Neuronal stem cell (in vitro differentiated cells): Measurements from ENCODE around the gene POTEF.
"Not testable (repeated sequence)": the region's sequence is repeated elsewhere in the genome, so short reads cannot be mapped to it uniquely, and the experiment has no call there.

ENCODE experiments used
- DNase-seq: peaks from one replicate; pipeline ENCODE4 v3.0.0-alpha.2; 2013; ENCODE audit warnings: low spot score
- H2AFZ ChIP-seq: one replicate; pipeline ENCODE4 v1.6.1; 2013; ENCODE audit warnings: mild to moderate bottlenecking, low read length, inconsistent platforms
- H2AK5ac ChIP-seq: 2 replicates; pipeline ENCODE4 v1.6.1; 2013; ENCODE audit warnings: low read depth, mild to moderate bottlenecking, inconsistent platforms, low read length, moderate library complexity, mixed read lengths
- H2BK120ac ChIP-seq: 2 replicates; pipeline ENCODE4 v1.6.1; 2013; ENCODE audit warnings: low read depth, mild to moderate bottlenecking, inconsistent platforms, low read length, moderate library complexity, mixed read lengths
- H2BK12ac ChIP-seq: one replicate; pipeline ENCODE4 v1.6.1; 2013; ENCODE audit warnings: low read length, inconsistent platforms
- H2BK15ac ChIP-seq: 2 replicates; pipeline ENCODE4 v1.6.1; 2013; ENCODE audit warnings: mild to moderate bottlenecking, low read length, inconsistent platforms, mixed read lengths
- H2BK5ac ChIP-seq: one replicate; pipeline ENCODE4 v1.6.1; 2013; ENCODE audit warnings: inconsistent platforms, mild to moderate bottlenecking, low read length, moderate library complexity
- H3K14ac ChIP-seq: one replicate; pipeline ENCODE4 v1.6.1; 2013; ENCODE audit warnings: low read length, inconsistent platforms
- H3K18ac ChIP-seq: 2 replicates; pipeline ENCODE4 v1.6.1; 2013; ENCODE audit warnings: low read length, inconsistent platforms
- H3K23ac ChIP-seq: 2 replicates; pipeline ENCODE4 v1.6.1; 2013; ENCODE audit warnings: low read depth, mild to moderate bottlenecking, mixed read lengths, low read length, inconsistent platforms; ENCODE audit not compliant: poor library complexity
- H3K27ac ChIP-seq: replicated peaks from 3 replicates; pipeline ENCODE4 v1.5.1; 2013; ENCODE audit warnings: low read length, inconsistent platforms
- H3K27me3 ChIP-seq, 3 experiments: 2 replicates each; pipeline ENCODE4 v1.6.1; 2013; ENCODE audit warnings: low read length in 3 of 3, mild to moderate bottlenecking in 2 of 3, inconsistent platforms in 1 of 3, low read depth in 1 of 3, mixed read lengths in 1 of 3, moderate library complexity in 1 of 3; ENCODE audit not compliant: control insufficient read depth in 3 of 3, insufficient read depth in 3 of 3
- H3K36me3 ChIP-seq, 2 donors: replicated peaks in 1 of 2; 2 replicates each; pipeline ENCODE4 v1.6.1; 2013; ENCODE audit warnings: low read length in 2 of 2; ENCODE audit not compliant: control insufficient read depth in 2 of 2, insufficient read depth in 2 of 2
- H3K4ac ChIP-seq: 2 replicates; pipeline ENCODE4 v1.6.1; 2013; ENCODE audit warnings: inconsistent platforms, mild to moderate bottlenecking, low read length, moderate library complexity
- H3K4me1 ChIP-seq, 2 donors: 1 replicate in 1 of 2; 2 replicates in 1 of 2; pipeline ENCODE4 v1.6.1; 2013; ENCODE audit warnings: low read length in 2 of 2, low read depth in 1 of 2; ENCODE audit not compliant: control insufficient read depth in 2 of 2, insufficient read depth in 1 of 2
- H3K4me2 ChIP-seq: one replicate; pipeline ENCODE4 v1.6.1; 2013; ENCODE audit warnings: mild to moderate bottlenecking, low read length, inconsistent platforms; ENCODE audit not compliant: insufficient read depth, poor library complexity, severe bottlenecking
- H3K4me3 ChIP-seq, 2 donors: 2 replicates each; pipeline ENCODE4 v1.5.1; 2013; ENCODE audit warnings: low read length in 2 of 2, mild to moderate bottlenecking in 2 of 2, inconsistent platforms in 1 of 2, moderate library complexity in 1 of 2
- H3K79me1 ChIP-seq: one replicate; pipeline ENCODE4 v1.6.1; 2013; ENCODE audit warnings: low read depth, mild to moderate bottlenecking, inconsistent platforms, low read length, moderate library complexity
- H3K9ac ChIP-seq: one replicate; pipeline ENCODE4 v1.6.1; 2013; ENCODE audit warnings: mild to moderate bottlenecking, low read depth, low read length, inconsistent platforms; ENCODE audit not compliant: poor library complexity
- H3K9me3 ChIP-seq, 2 donors: replicated peaks in 1 of 2; 2 replicates each; pipeline versions ENCODE3 to v1.6.1; 2013; ENCODE audit warnings: low read length in 2 of 2, mild to moderate bottlenecking in 2 of 2, inconsistent platforms in 1 of 2, low read depth in 1 of 2, mixed read lengths in 1 of 2, moderate library complexity in 1 of 2; ENCODE audit not compliant: control insufficient read depth in 2 of 2, insufficient read depth in 1 of 2
- H4K8ac ChIP-seq: one replicate; pipeline ENCODE4 v1.6.1; 2013; ENCODE audit warnings: low read depth, mild to moderate bottlenecking, inconsistent platforms, low read length, moderate library complexity
- H4K91ac ChIP-seq: one replicate; pipeline ENCODE4 v1.6.1; 2013; ENCODE audit warnings: low read length, low read depth, mild to moderate bottlenecking, inconsistent platforms; ENCODE audit not compliant: poor library complexity
- WGBS, 2 donors: extraction: QIAGEN DNeasy Blood & Tissue Kit; methylation state at CpG; one replicate each; pipeline ENCODE4 v1.1.7; 2013; ENCODE audit warnings: missing lambda C conversion rate in 2 of 2, mixed read lengths in 1 of 2; ENCODE audit not compliant: insufficient read length in 2 of 2, insufficient replicate concordance in 1 of 2; ENCODE audit errors: extremely low coverage in 2 of 2; 5-methylcytosine and 5-hydroxymethylcytosine counted together

Gene POTEF

GRCh38 chr2:130157825-130158514 lies 28.9 kb upstream of the POTEF start:
- not testable (repeated sequence) for H3K9ac ChIP-seq, H3K4me1 ChIP-seq, H2BK12ac ChIP-seq, H2AFZ ChIP-seq, H3K9me3 ChIP-seq, H3K23ac ChIP-seq, H3K27ac ChIP-seq, H3K4me2 ChIP-seq, H2BK5ac ChIP-seq, DNase-seq, H2BK15ac ChIP-seq, H2BK120ac ChIP-seq, H3K27me3 ChIP-seq, H3K79me1 ChIP-seq, H3K18ac ChIP-seq, H3K14ac ChIP-seq, H4K8ac ChIP-seq, H3K4ac ChIP-seq, H3K4me3 ChIP-seq, H2AK5ac ChIP-seq, H4K91ac ChIP-seq
- H3K36me3 ChIP-seq: peaks cover 7 to 64% of the 10 kb centered on the region in 2 donors
- WGBS, 2 donors: no CpG with 5 or more reads among the region's 13 CpGs

- no CpG with 5 or more reads among the region's 12 CpGs for WGBS, 2 donors
- H3K23ac ChIP-seq, H2AFZ ChIP-seq, H3K4ac ChIP-seq, H3K14ac ChIP-seq, H2BK120ac ChIP-seq, H3K9ac ChIP-seq, H4K91ac ChIP-seq, H3K27me3 ChIP-seq, DNase-seq, H4K8ac ChIP-seq, H3K9me3 ChIP-seq, H2BK12ac ChIP-seq, H3K4me2 ChIP-seq, H3K79me1 ChIP-seq, H3K18ac ChIP-seq, H3K4me3 ChIP-seq, H2AK5ac ChIP-seq, H3K4me1 ChIP-seq, H3K27ac ChIP-seq, H2BK5ac ChIP-seq, H2BK15ac ChIP-seq: not testable (repeated sequence)
- peaks cover 8 to 63% of the 10 kb centered on the region in 2 donors for H3K36me3 ChIP-seq
Observed at GRCh38 chr2:130157354-130157753, 28.3 kb upstream of the POTEF start.

DNA sequence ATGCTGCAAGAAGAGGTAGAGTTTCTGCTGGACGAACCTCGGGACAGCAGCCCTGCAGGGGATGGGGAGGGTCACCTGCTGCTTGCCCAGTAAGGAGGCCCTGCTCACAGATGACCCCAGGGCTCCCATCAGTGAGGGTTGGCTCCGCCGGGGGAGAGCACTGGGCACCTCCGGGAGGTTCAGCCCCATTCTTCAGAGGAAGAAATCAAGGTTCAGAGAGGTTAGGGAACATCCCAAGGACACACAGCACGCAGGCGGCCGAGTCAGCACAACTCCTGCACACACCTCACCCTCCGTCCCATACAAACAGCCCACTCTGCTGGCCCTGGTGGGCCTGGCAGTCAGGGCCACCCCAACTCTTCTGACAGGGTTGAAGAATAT lies 27.6 kb upstream of the POTEF start:
- H3K4ac ChIP-seq: no peak overlapping the region
- DNase-seq: no peak
- no peak overlapping the region for H3K14ac ChIP-seq
- H3K4me2 ChIP-seq: no peak overlapping the region
- no peak overlapping the region for H4K91ac ChIP-seq
- H2BK15ac ChIP-seq: no peak overlapping the region
- no peak overlapping the region for H3K9ac ChIP-seq
- no peak overlapping the region for H3K4me3 ChIP-seq
- H2BK5ac ChIP-seq: no peak overlapping the region
- no peak overlapping the region for H2AFZ ChIP-seq
- no CpG with 5 or more reads among the region's 9 CpGs for WGBS, 2 donors
- no peak overlapping the region for H2AK5ac ChIP-seq
- H3K23ac ChIP-seq: no peak overlapping the region
- no peak overlapping the region for H2BK120ac ChIP-seq
- no peaks in the 10 kb centered on the region for H3K9me3 ChIP-seq
- no peaks in the 10 kb centered on the region for H3K27me3 ChIP-seq
- H4K8ac ChIP-seq: no peak overlapping the region
- no peaks in the 10 kb centered on the region for H3K4me1 ChIP-seq
- H3K27ac ChIP-seq: no peak overlapping the region
- peaks cover 12 to 68% of the 10 kb centered on the region in 2 donors for H3K36me3 ChIP-seq
- H3K79me1 ChIP-seq: peaks cover 4% of the 10 kb centered on the region
- H2BK12ac ChIP-seq: no peak overlapping the region
- no peak overlapping the region for H3K18ac ChIP-seq

DNA sequence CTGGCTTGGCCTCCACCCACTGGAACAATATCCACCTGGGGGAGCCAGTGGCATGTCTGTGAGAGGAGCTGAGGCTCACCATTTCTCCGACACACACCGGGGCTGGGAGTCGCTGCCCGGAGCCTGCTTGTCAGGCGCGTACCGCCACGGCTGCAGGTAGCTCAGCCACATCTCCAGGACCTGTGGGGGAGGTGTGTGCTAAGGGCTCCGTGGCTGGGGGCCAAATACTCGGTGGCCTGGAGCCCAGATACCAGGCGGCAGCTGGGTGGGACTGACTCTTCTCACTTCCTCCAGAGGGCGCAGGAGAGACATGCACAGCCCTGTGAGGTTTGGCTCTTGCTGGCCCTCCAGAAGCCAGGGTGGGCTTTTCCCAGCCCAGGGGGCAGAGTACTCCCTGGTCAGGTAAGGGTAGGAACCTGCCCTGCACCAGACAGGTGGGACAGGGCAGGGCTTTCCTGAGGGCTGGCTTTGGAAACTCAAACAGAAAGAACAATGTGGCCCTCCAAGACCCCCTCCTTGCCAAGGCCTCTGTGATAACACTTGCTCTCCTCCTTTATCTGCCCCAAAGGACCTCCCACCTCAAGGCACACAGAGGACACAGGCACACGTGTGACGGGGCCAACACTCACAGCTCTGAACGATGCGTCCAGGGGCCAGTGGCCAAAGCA lies 27.1 kb upstream of the POTEF start:
- H2BK15ac ChIP-seq, H3K23ac ChIP-seq, H3K79me1 ChIP-seq, H2AK5ac ChIP-seq, H3K14ac ChIP-seq, H3K9me3 ChIP-seq, H3K9ac ChIP-seq, H3K27ac ChIP-seq, H2AFZ ChIP-seq, H3K27me3 ChIP-seq, H3K4me1 ChIP-seq, H2BK5ac ChIP-seq, H4K8ac ChIP-seq, H3K4ac ChIP-seq, H2BK120ac ChIP-seq, H3K4me2 ChIP-seq, H3K4me3 ChIP-seq, H3K18ac ChIP-seq, H4K91ac ChIP-seq: not testable (repeated sequence)
- H3K36me3 ChIP-seq: peaks cover 12 to 70% of the 10 kb centered on the region in 2 donors
- WGBS, 2 donors: no CpG with 5 or more reads among the region's 16 CpGs
- DNase-seq: peak; percentile 21
- H2BK12ac ChIP-seq: peak overlapping the region; percentile 58
